Activated T-cell treated with anti-CD3 and anti-CD28 coated beads, Interleukin-2, amount 50 U/mL, for 72 hours (primary cell): ENCODE measurements around the gene RPS8. TPM values are rescaled to one million over a fixed set of nuclear protein-coding genes. Genes with fewer than 3 reads are reported as not detected.
A peak's percentile ranks its signal among the peaks of the same experiment; 100 is the strongest.
"Not testable (repeated sequence)": the region's sequence is repeated elsewhere in the genome, so short reads cannot be mapped to it uniquely, and the experiment has no call there.

Experiments used
- ATAC-seq, 2 donors: fragments of 150-1000 bp; cut with Tn5 transposase; replicated peaks in 1 of 2; 2 replicates each; pipeline ENCODE4 v1.10.0; 2021; ENCODE audit warnings: moderate library complexity in 2 of 2, mild to moderate bottlenecking in 1 of 2
- DNase-seq, 2 donors: peaks; one replicate each; pipeline ENCODE4 v3.0.0; 2021 to 2022; ENCODE audit warnings: mixed read lengths in 1 of 2
- H3K27ac Mint-ChIP-seq: one replicate; pipeline ENCODE4 v1.8.0; 2022; ENCODE audit warnings: mild to moderate bottlenecking, moderate library complexity, mixed read lengths
- H3K27me3 Mint-ChIP-seq: one replicate; pipeline ENCODE4 v1.8.0; 2022; ENCODE audit warnings: low read depth, mixed read lengths
- H3K36me3 Mint-ChIP-seq, 2 donors: one replicate each; pipeline ENCODE4 v1.8.0; 2022; ENCODE audit warnings: mixed read lengths in 2 of 2, mild to moderate bottlenecking in 1 of 2; ENCODE audit not compliant: insufficient read depth in 2 of 2
- H3K4me1 Mint-ChIP-seq: one replicate; pipeline ENCODE4 v1.8.0; 2022; ENCODE audit warnings: low read depth, mixed read lengths
- H3K4me3 Mint-ChIP-seq, 2 donors: one replicate each; pipeline ENCODE4 v1.8.0; 2022; ENCODE audit warnings: mild to moderate bottlenecking in 2 of 2, mixed read lengths in 2 of 2, moderate library complexity in 2 of 2
- H3K9me3 Mint-ChIP-seq, 2 donors: one replicate each; pipeline ENCODE4 v1.8.0; 2022; ENCODE audit warnings: mixed read lengths in 2 of 2
- total RNA-seq, 2 donors: library from RNA; stranded (reverse); gene quantifications; one replicate each; pipeline ENCODE4 v1.2.3, GENCODE V29; 2022

The RPS8 gene
- total RNA-seq, 2 donors from 2014 or later = 2,862 to 3,010 TPM

GRCh38 chr1:44785501-44786137, 10.3 kb downstream of the RPS8 start:
- H3K4me3 Mint-ChIP-seq = peak overlapping the region; percentile 75 to 81
- DNase-seq = no peak
- H3K27ac Mint-ChIP-seq = peak overlapping the region; percentile 52
- H3K9me3 Mint-ChIP-seq = no peaks in the 10 kb centered on the region
- H3K27me3 Mint-ChIP-seq = no peaks in the 10 kb centered on the region
- peaks cover 2 to 11% of the 10 kb centered on the region in 2 donors for H3K36me3 Mint-ChIP-seq
- no peak for ATAC-seq
- H3K4me1 Mint-ChIP-seq = peaks cover 36% of the 10 kb centered on the region

GRCh38 chr1:44786138-44786840, 10.9 kb downstream of the RPS8 start:
- Mint-ChIP-seq H3K4me3 (peak overlapping the region; percentile 75 to 81), H3K4me1 (peaks cover 36% of the 10 kb centered on the region), H3K27ac (peak overlapping the region; percentile 52), H3K9me3 (no peaks in the 10 kb centered on the region), H3K27me3 (no peaks in the 10 kb centered on the region), H3K36me3 (peaks cover under 1 to 10% of the 10 kb centered on the region in 2 donors)
- peak; percentile 72 to 81 for DNase-seq
- ATAC-seq = peak; percentile 69

GRCh38 chr1:44786841-44787426, 11.6 kb downstream of the RPS8 start:
- ATAC-seq (no peak), DNase-seq (no peak)
- Mint-ChIP-seq H3K27ac (no peak overlapping the region), H3K4me1 (peaks cover 36% of the 10 kb centered on the region), H3K9me3 (no peaks in the 10 kb centered on the region), H3K27me3 (no peaks in the 10 kb centered on the region), H3K36me3 (peaks cover 0 to 4% of the 10 kb centered on the region in 2 donors), H3K4me3 (peak overlapping the region; percentile 75 to 81)

- no peaks in the 10 kb centered on the region for H3K9me3 Mint-ChIP-seq
- no peak overlapping the region for H3K27ac Mint-ChIP-seq
- no peaks in the 10 kb centered on the region for H3K27me3 Mint-ChIP-seq
- H3K4me3 Mint-ChIP-seq = no peak overlapping the region
- ATAC-seq (no peak), DNase-seq (no peak)
- no peaks in the 10 kb centered on the region for H3K36me3 Mint-ChIP-seq
- peaks cover 36% of the 10 kb centered on the region for H3K4me1 Mint-ChIP-seq
These were observed 12.2 kb downstream of the RPS8 start for GRCh38 chr1:44787506-44787905.

GRCh38 chr1:44788120-44788860, 12.9 kb downstream of the RPS8 start, which contains the start of gene BEST4:
Gene BEST4, minus strand, starts transcription at chr1:44788170. Its CDS starts 465 bp downstream, at chr1:44787705.
- peaks cover 30% of the 10 kb centered on the region for H3K4me1 Mint-ChIP-seq
- ATAC-seq (no peak), DNase-seq (no peak)
- H3K9me3 Mint-ChIP-seq = no peaks in the 10 kb centered on the region
- no peaks in the 10 kb centered on the region for H3K36me3 Mint-ChIP-seq
- no peaks in the 10 kb centered on the region for H3K27me3 Mint-ChIP-seq
- no peak within 1 kb of the TSS for H3K27ac Mint-ChIP-seq
- no peak within 1 kb of the TSS for H3K4me3 Mint-ChIP-seq

- Mint-ChIP-seq H3K36me3 (no peaks in the 10 kb centered on the region), H3K4me3 (no peak overlapping the region), H3K27ac (no peak overlapping the region), H3K9me3 (no peaks in the 10 kb centered on the region), H3K27me3 (no peaks in the 10 kb centered on the region), H3K4me1 (peaks cover 12% of the 10 kb centered on the region)
- no peak for ATAC-seq
- no peak for DNase-seq
These were observed 15.8 kb downstream of the RPS8 start for GRCh38 chr1:44790968-44791801.

- Mint-ChIP-seq H3K36me3 (no peaks in the 10 kb centered on the region), H3K27ac (no peak overlapping the region), H3K9me3 (no peaks in the 10 kb centered on the region), H3K4me3 (no peak overlapping the region), H3K27me3 (no peaks in the 10 kb centered on the region), H3K4me1 (peaks cover 5% of the 10 kb centered on the region)
- DNase-seq (no peak), ATAC-seq (no peak)
These were observed 17.6 kb downstream of the RPS8 start for GRCh38 chr1:44792736-44793502.

GRCh38 chr1:44797886-44798285, 22.5 kb downstream of the RPS8 start:
- H3K9me3 Mint-ChIP-seq, H3K36me3 Mint-ChIP-seq, ATAC-seq, H3K27ac Mint-ChIP-seq, DNase-seq, H3K27me3 Mint-ChIP-seq, H3K4me3 Mint-ChIP-seq: not testable (repeated sequence)
- H3K4me1 Mint-ChIP-seq = peaks cover 40% of the 10 kb centered on the region

GRCh38 chr1:44798481-44799365, 23.4 kb downstream of the RPS8 start:
- peak overlapping the region; percentile 91 for H3K27ac Mint-ChIP-seq
- H3K36me3 Mint-ChIP-seq = peaks cover 13 to 16% of the 10 kb centered on the region in 2 donors
- DNase-seq (no peak), ATAC-seq (no peak)
- no peaks in the 10 kb centered on the region for H3K9me3 Mint-ChIP-seq
- no peaks in the 10 kb centered on the region for H3K27me3 Mint-ChIP-seq
- H3K4me1 Mint-ChIP-seq = peaks cover 44% of the 10 kb centered on the region
- peak overlapping the region; percentile 93 to 98 for H3K4me3 Mint-ChIP-seq

GRCh38 chr1:44799770-44800584, 24.6 kb downstream of the RPS8 start, which contains the start of gene PLK3:
Gene PLK3, plus strand, starts transcription at chr1:44800377. Its CDS starts 87 bp downstream, at chr1:44800464.
- H3K27me3 Mint-ChIP-seq = no peaks in the 10 kb centered on the region
- peak; percentile 80 to 81 for ATAC-seq
- no peaks in the 10 kb centered on the region for H3K9me3 Mint-ChIP-seq
- H3K27ac Mint-ChIP-seq = peak within 1 kb of the TSS; percentile 91
- peaks cover 13 to 26% of the 10 kb centered on the region in 2 donors for H3K36me3 Mint-ChIP-seq
- H3K4me3 Mint-ChIP-seq = peak within 1 kb of the TSS; percentile 93 to 98
- DNase-seq = peak; percentile 99
- H3K4me1 Mint-ChIP-seq = peaks cover 55% of the 10 kb centered on the region
